Urinary bladder (tissue), 4 donors: Measurements from ENCODE around the gene LIFR. TPM values are rescaled to one million over a fixed set of nuclear protein-coding genes. Genes with fewer than 3 reads are reported as not detected.
A peak's percentile ranks its signal among the peaks of the same experiment; 100 is the strongest.

ENCODE experiments used
- DNase-seq: peaks from one replicate; pipeline ENCODE4 v3.0.0-alpha.2; 2015; ENCODE audit errors: extremely low spot score
- H3K27ac ChIP-seq: one replicate; pipeline ENCODE4 v1.5.1; 2013; ENCODE audit warnings: low read depth, mild to moderate bottlenecking, moderate library complexity
- H3K36me3 ChIP-seq: one replicate; pipeline ENCODE4 v1.6.1; 2013; ENCODE audit warnings: mild to moderate bottlenecking, moderate library complexity; ENCODE audit not compliant: insufficient read depth
- H3K4me1 ChIP-seq: one replicate; pipeline ENCODE4 v1.6.1; 2013; ENCODE audit warnings: mild to moderate bottlenecking, moderate library complexity; ENCODE audit not compliant: insufficient read depth
- H3K4me3 ChIP-seq: one replicate; pipeline ENCODE4 v1.5.1; 2013; ENCODE audit warnings: low read depth, low read length
- WGBS: extraction: QIAGEN DNeasy Blood & Tissue Kit; methylation state at CpG from one replicate; pipeline ENCODE4 v1.1.7; 2013; 5-methylcytosine and 5-hydroxymethylcytosine counted together
- polyA plus RNA-seq: library from polyadenylated mRNA; stranded (reverse); fragments of 200-250 nt; gene quantifications from one replicate; pipeline ENCODE4 v1.2.3, GENCODE V29; 2013
- total RNA-seq: library from RNA; depleted of rRNA; stranded (reverse); fragments of >200 nt; gene quantifications from one replicate; pipeline ENCODE4 v1.2.3, GENCODE V29; 2014
- donor health status: healthy with polysubstance abuse.
- donor health status: healthy.

Gene LIFR
- total and polyA plus RNA-seq, 2 donors = 25.7 to 190 TPM

- no peak for DNase-seq
- Histone ChIP-seq H3K4me3 (no peak overlapping the region), H3K36me3 (no peaks in the 10 kb centered on the region), H3K4me1 (no peaks in the 10 kb centered on the region), H3K27ac (no peak overlapping the region)
- WGBS = 84% methylated on average over 4 of the region's 4 CpGs
These were observed 104.2 kb downstream of the LIFR start for GRCh38 chr5:38452201-38452600.

GRCh38 chr5:38451074-38451725, 105.2 kb downstream of the LIFR start:
- H3K27ac ChIP-seq = no peak overlapping the region
- 81% methylated on average over 9 of the region's 9 CpGs for WGBS
- DNase-seq = no peak

GRCh38 chr5:38450627-38451026, 105.8 kb downstream of the LIFR start:
- Histone ChIP-seq H3K4me3 (no peak overlapping the region), H3K27ac (no peak overlapping the region), H3K4me1 (no peaks in the 10 kb centered on the region), H3K36me3 (no peaks in the 10 kb centered on the region)
- no peak for DNase-seq
- WGBS = 90% methylated on average over 6 of the region's 6 CpGs

More at GRCh38 chr5:38451074-38451725, 105.2 kb downstream of the LIFR start:
- Histone ChIP-seq H3K36me3 (no peaks in the 10 kb centered on the region), H3K4me1 (no peaks in the 10 kb centered on the region), H3K4me3 (no peak overlapping the region)

GRCh38 chr5:38448568-38449350, 107.7 kb downstream of the LIFR start:
- DNase-seq = no peak
- WGBS = 88% methylated on average over 9 of the region's 9 CpGs
- H3K27ac ChIP-seq = no peak overlapping the region
- H3K4me1 ChIP-seq = no peaks in the 10 kb centered on the region
- no peaks in the 10 kb centered on the region for H3K36me3 ChIP-seq
- no peak overlapping the region for H3K4me3 ChIP-seq

GRCh38 chr5:38447786-38448185, 108.7 kb downstream of the LIFR start:
- WGBS = 48% methylated on average over 5 of the region's 5 CpGs
- no peaks in the 10 kb centered on the region for H3K36me3 ChIP-seq
- no peaks in the 10 kb centered on the region for H3K4me1 ChIP-seq
- DNase-seq = no peak
- no peak overlapping the region for H3K4me3 ChIP-seq
- H3K27ac ChIP-seq = no peak overlapping the region

GRCh38 chr5:38447056-38447455, 109.4 kb downstream of the LIFR start:
- DNase-seq = no peak
- Histone ChIP-seq H3K4me3 (no peak overlapping the region), H3K27ac (no peak overlapping the region), H3K36me3 (no peaks in the 10 kb centered on the region), H3K4me1 (no peaks in the 10 kb centered on the region)
- 84% methylated on average over 2 of the region's 2 CpGs for WGBS

GRCh38 chr5:38446029-38446522, 110.4 kb downstream of the LIFR start:
- H3K27ac ChIP-seq = no peak overlapping the region
- H3K36me3 ChIP-seq = no peaks in the 10 kb centered on the region
- H3K4me1 ChIP-seq = no peaks in the 10 kb centered on the region
- 78% methylated on average over 21 of the region's 21 CpGs for WGBS
- no peak for DNase-seq
- no peak overlapping the region for H3K4me3 ChIP-seq

GRCh38 chr5:38445374-38446028, 110.9 kb downstream of the LIFR start:
- no peak overlapping the region for H3K4me3 ChIP-seq
- no peak overlapping the region for H3K27ac ChIP-seq
- DNase-seq = no peak
- H3K36me3 ChIP-seq = no peaks in the 10 kb centered on the region
- whole genome bisulfite sequencing = 70% methylated on average over 24 of the region's 24 CpGs
- no peaks in the 10 kb centered on the region for H3K4me1 ChIP-seq

- H3K4me3 ChIP-seq = no peak overlapping the region
- H3K36me3 ChIP-seq = no peaks in the 10 kb centered on the region
- DNase-seq = no peak
- H3K4me1 ChIP-seq = no peaks in the 10 kb centered on the region
- H3K27ac ChIP-seq = no peak overlapping the region
- 93% methylated on average over 7 of the region's 7 CpGs for WGBS
These were observed 113.1 kb downstream of the LIFR start for GRCh38 chr5:38443390-38443789.

- H3K27ac ChIP-seq = no peak overlapping the region
- no peak overlapping the region for H3K4me3 ChIP-seq
- DNase-seq = no peak
- WGBS = 96% methylated on average over 2 of the region's 2 CpGs
- H3K36me3 ChIP-seq = no peaks in the 10 kb centered on the region
- H3K4me1 ChIP-seq = no peaks in the 10 kb centered on the region
These were observed 114.2 kb downstream of the LIFR start for GRCh38 chr5:38442247-38442573.

GRCh38 chr5:38441453-38442246, 114.8 kb downstream of the LIFR start:
- H3K27ac ChIP-seq = no peak overlapping the region
- H3K4me3 ChIP-seq = no peak overlapping the region
- peak; percentile 87 for DNase-seq
- 21% methylated on average over 9 of the region's 9 CpGs for WGBS
- H3K36me3 ChIP-seq = no peaks in the 10 kb centered on the region
- no peaks in the 10 kb centered on the region for H3K4me1 ChIP-seq

- Histone ChIP-seq H3K4me3 (no peak overlapping the region), H3K36me3 (no peaks in the 10 kb centered on the region), H3K27ac (no peak overlapping the region), H3K4me1 (no peaks in the 10 kb centered on the region)
- WGBS = 98% methylated on average over 1 of the region's 1 CpG
- DNase-seq = no peak
These were observed 117.7 kb downstream of the LIFR start for GRCh38 chr5:38438757-38439156.

- H3K27ac ChIP-seq = no peak overlapping the region
- no peak for DNase-seq
- no peak overlapping the region for H3K4me3 ChIP-seq
- 77% methylated on average over 7 of the region's 7 CpGs for WGBS
- no peaks in the 10 kb centered on the region for H3K36me3 ChIP-seq
- H3K4me1 ChIP-seq = no peaks in the 10 kb centered on the region
These were observed 121.3 kb downstream of the LIFR start for GRCh38 chr5:38434966-38435705.
